Gastroesophageal sphincter (tissue), 3 donors: ENCODE results near the gene KCNK6.

Source experiments
- EP300 ChIP-seq: sonication (generic); formaldehyde crosslinking; IDR thresholded peaks from one replicate; pipeline ENCODE4 v1.6.1; 2017; ENCODE audit warnings: antibody characterized with exemption, mild to moderate bottlenecking
- TF ChIP-seq, protein P1 (sequence below), 4 experiments: fragments of 200-600 bp in 2 of 4; fragments of 450-650 bp in 2 of 4; sonication (generic) in 1 of 4; IDR thresholded peaks; one replicate each; pipeline ENCODE4 v1.5.1; 2017 to 2019; ENCODE audit warnings: antibody characterized with exemption in 4 of 4, mild to moderate bottlenecking in 2 of 4, moderate library complexity in 2 of 4

- TF ChIP-seq, protein P1, sequence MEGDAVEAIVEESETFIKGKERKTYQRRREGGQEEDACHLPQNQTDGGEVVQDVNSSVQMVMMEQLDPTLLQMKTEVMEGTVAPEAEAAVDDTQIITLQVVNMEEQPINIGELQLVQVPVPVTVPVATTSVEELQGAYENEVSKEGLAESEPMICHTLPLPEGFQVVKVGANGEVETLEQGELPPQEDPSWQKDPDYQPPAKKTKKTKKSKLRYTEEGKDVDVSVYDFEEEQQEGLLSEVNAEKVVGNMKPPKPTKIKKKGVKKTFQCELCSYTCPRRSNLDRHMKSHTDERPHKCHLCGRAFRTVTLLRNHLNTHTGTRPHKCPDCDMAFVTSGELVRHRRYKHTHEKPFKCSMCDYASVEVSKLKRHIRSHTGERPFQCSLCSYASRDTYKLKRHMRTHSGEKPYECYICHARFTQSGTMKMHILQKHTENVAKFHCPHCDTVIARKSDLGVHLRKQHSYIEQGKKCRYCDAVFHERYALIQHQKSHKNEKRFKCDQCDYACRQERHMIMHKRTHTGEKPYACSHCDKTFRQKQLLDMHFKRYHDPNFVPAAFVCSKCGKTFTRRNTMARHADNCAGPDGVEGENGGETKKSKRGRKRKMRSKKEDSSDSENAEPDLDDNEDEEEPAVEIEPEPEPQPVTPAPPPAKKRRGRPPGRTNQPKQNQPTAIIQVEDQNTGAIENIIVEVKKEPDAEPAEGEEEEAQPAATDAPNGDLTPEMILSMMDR (IDR thresholded peaks at IDR 0.05): no peak
- TF ChIP-seq EP300: no peak
These were observed 9.4 kb upstream of the KCNK6 start for GRCh38 chr19:38310279-38310670.
